Tibial nerve (tissue), 4 donors: ENCODE results near the gene TNRC6C.

Experiments used
- EP300 ChIP-seq, 2 donors: sonication (generic); formaldehyde crosslinking; IDR thresholded peaks; one replicate each; pipeline ENCODE4 v1.6.1; 2017; ENCODE audit warnings: antibody characterized with exemption in 2 of 2, mild to moderate bottlenecking in 1 of 2
- POLR2A ChIP-seq, 2 donors: fragments of 450-650 bp; IDR thresholded peaks; one replicate each; pipeline ENCODE4 v1.6.1; 2017; ENCODE audit warnings: antibody characterized with exemption in 2 of 2, mild to moderate bottlenecking in 2 of 2, moderate library complexity in 2 of 2
- TF ChIP-seq, protein P1 (sequence below), 5 experiments: fragments of 200-600 bp in 3 of 5; fragments of 450-650 bp in 2 of 5; sonication (generic) in 3 of 5; IDR thresholded peaks; one replicate each; pipeline ENCODE4 v1.5.1; 2016 to 2019; ENCODE audit warnings: antibody characterized with exemption in 5 of 5, mild to moderate bottlenecking in 3 of 5, moderate library complexity in 2 of 5

DNA sequence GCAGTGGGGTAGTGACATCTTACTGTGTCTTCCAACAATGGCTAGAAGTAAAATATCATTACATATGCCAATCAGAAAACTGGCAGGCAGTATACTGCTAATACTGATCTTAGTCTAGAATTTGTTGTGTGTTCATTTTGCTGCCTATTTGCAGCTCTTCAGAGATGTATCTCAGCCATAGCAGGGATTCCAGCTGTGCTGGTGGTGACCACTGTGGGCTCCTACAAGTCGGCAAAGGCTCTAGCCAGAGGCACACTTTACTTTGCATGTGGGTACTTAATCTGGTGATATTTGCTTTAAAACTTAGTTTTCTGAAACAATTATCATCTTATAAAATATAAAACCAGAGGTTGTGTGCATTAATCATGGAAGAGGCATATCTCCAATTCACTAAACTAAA, 100.1 kb downstream of the TNRC6C start:
- TF ChIP-seq, protein P1, sequence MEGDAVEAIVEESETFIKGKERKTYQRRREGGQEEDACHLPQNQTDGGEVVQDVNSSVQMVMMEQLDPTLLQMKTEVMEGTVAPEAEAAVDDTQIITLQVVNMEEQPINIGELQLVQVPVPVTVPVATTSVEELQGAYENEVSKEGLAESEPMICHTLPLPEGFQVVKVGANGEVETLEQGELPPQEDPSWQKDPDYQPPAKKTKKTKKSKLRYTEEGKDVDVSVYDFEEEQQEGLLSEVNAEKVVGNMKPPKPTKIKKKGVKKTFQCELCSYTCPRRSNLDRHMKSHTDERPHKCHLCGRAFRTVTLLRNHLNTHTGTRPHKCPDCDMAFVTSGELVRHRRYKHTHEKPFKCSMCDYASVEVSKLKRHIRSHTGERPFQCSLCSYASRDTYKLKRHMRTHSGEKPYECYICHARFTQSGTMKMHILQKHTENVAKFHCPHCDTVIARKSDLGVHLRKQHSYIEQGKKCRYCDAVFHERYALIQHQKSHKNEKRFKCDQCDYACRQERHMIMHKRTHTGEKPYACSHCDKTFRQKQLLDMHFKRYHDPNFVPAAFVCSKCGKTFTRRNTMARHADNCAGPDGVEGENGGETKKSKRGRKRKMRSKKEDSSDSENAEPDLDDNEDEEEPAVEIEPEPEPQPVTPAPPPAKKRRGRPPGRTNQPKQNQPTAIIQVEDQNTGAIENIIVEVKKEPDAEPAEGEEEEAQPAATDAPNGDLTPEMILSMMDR (IDR thresholded peaks at IDR 0.05), result no peak
- no peak for TF ChIP-seq POLR2A (IDR thresholded peaks at IDR 0.05)
- TF ChIP-seq EP300 (IDR thresholded peaks at IDR 0.05), result no peak
